Measurements from ENCODE around the gene SF3B6. TPM values are rescaled to one million over a fixed set of nuclear protein-coding genes. Genes with fewer than 3 reads are reported as not detected.

SF3B6 gene
- total and polyA plus RNA-seq, 2 of the 4 experiments (the other 2 are of a cell fraction), result 143 to 191 TPM

DNA sequence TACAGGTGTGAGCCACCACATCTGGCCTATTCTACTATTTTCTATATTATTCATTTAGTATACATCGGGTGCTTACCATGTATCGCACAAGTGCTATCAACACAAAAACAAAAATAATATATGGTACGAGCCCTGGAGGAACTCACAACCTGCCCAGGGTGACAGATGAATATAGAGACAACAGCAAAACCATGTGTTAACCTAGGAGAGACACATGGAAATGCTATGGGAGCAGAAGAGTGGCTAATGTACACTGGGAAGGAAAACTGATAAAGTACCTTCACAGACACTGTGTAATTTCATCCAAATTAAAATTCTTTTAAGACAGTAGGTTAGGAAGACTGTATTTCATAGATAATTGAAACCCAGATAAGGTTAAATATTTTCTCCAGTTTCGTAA, 3.9 kb downstream of the SF3B6 start:
- ChIA-PET POLR2A (ENCODE audit: unreplicated experiment) (no interaction called here), CTCF (interaction anchor here (0.6 to 1.0 kb wide), 2 partner anchors 12 to 24 kb away, joined by 4 to 7 read pairs; partner anchors contain the start of gene TP53I3)
- Histone ChIP-seq H4K5ac (ENCODE audit: low read depth, low read length) (no peak overlapping the region), H3K9me1 (ENCODE audit: insufficient read depth, low read length) (peaks cover 6% of the 10 kb centered on the region; the same call in 1 of the 2 replicates), H3K36me3 (ENCODE audit: control insufficient read depth, insufficient read depth, low read length) (peaks cover 20% of the 10 kb centered on the region), H3K14ac (replicated peaks; ENCODE audit: low read depth, low read length) (no peak overlapping the region), H3K9ac (ENCODE audit: low read depth, low read length) (no peak overlapping the region), H3K79me1 (ENCODE audit: low read depth in 1 of 2, low read length in 2 of 2) (peaks cover 30 to 42% of the 10 kb centered on the region in 2 experiments), H2AK9ac (replicated peaks; ENCODE audit: low read depth, low read length, poor library complexity) (no peak overlapping the region), H2BK15ac (ENCODE audit: low read depth, low read length) (no peak overlapping the region), H3K4me3 (ENCODE audit: insufficient read depth, low read depth, low read length) (no peak overlapping the region), H2BK5ac (ENCODE audit: low read depth, low read length, poor library complexity, severe bottlenecking) (no peak overlapping the region), H2BK120ac (ENCODE audit: low read depth, low read length) (no peak overlapping the region), H4K91ac (ENCODE audit: insufficient read depth, low read depth, low read length) (no peak overlapping the region), H3K4ac (ENCODE audit: low read depth, low read length) (no peak overlapping the region), H2BK20ac (ENCODE audit: low read depth, low read length) (no peak overlapping the region), H3K4me2 (ENCODE audit: low read depth, low read length) (no peak overlapping the region), H3K18ac (ENCODE audit: low read depth, low read length) (no peak overlapping the region), H3K9me3 (ENCODE audit: control insufficient read depth, insufficient read depth, low read length) (no peaks in the 10 kb centered on the region), H3K27ac (ENCODE audit: insufficient read depth, low read length) (no peak overlapping the region), H4K8ac (ENCODE audit: low read depth in 2 of 2, low read length in 2 of 2) (no peak overlapping the region), H3K56ac (ENCODE audit: extremely low read depth, insufficient read depth, low read length) (no peak overlapping the region), H2AFZ (replicated peaks; ENCODE audit: low read length, poor library complexity) (no peak overlapping the region), H4K20me1 (ENCODE audit: insufficient read depth, low read length) (no peaks in the 10 kb centered on the region; the same call in 1 of the 2 replicates), H3K23ac (ENCODE audit: low read depth, low read length) (no peak overlapping the region), H3K27me3 (ENCODE audit: control insufficient read depth, insufficient read depth, low read length) (no peaks in the 10 kb centered on the region), H3K4me1 (ENCODE audit: control insufficient read depth, insufficient read depth, low read length) (0 out of 2 replicates have a peak, but pooled peaks cover 2% of the 10 kb centered on the region), H2AK5ac (ENCODE audit: low read depth, low read length) (no peak overlapping the region)
- TF ChIP-seq MAZ (IDR thresholded peaks at IDR 0.05; ENCODE audit: borderline replicate concordance, low read depth, low read length) (no peak), SMC3 (IDR thresholded peaks at IDR 0.05; ENCODE audit: low read depth, low read length) (no peak), RAD21 (IDR thresholded peaks at IDR 0.05; ENCODE audit: low read length) (no peak), MXI1 (IDR thresholded peaks at IDR 0.05; ENCODE audit: borderline replicate concordance, low read depth, low read length) (no peak), NFE2L2 (IDR thresholded peaks at IDR 0.05; ENCODE audit: low read depth, low read length) (no peak), RCOR1 (IDR thresholded peaks at IDR 0.05; ENCODE audit: insufficient replicate concordance, low read length) (no peak)
- TF ChIP-seq, protein P1, sequence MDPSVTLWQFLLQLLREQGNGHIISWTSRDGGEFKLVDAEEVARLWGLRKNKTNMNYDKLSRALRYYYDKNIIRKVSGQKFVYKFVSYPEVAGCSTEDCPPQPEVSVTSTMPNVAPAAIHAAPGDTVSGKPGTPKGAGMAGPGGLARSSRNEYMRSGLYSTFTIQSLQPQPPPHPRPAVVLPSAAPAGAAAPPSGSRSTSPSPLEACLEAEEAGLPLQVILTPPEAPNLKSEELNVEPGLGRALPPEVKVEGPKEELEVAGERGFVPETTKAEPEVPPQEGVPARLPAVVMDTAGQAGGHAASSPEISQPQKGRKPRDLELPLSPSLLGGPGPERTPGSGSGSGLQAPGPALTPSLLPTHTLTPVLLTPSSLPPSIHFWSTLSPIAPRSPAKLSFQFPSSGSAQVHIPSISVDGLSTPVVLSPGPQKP (IDR thresholded peaks at IDR 0.05; ENCODE audit: borderline replicate concordance, low read depth, low read length), result no peak
- dilution Hi-C loops (cut with HindIII; ENCODE audit: low sequenced_read_pairs, unreplicated experiment) (no loop called here), intact Hi-C loops (cut with micrococcal nuclease) (no loop called here), in situ Hi-C loops (cut with MboI; ENCODE audit: low sequenced_read_pairs) (loop anchor here (10.0 kb wide), 1 partner anchor 247 kb away; no protein-coding TSS in a partner anchor)
- no peak for ATAC-seq (ENCODE audit: low read depth)
- BruUV-seq (replicated peaks), result no TSS peak
- no peak for DNase-seq
- no CpG with 5 or more reads among the region's 4 CpGs for WGBS, 2 experiments (ENCODE audit: extremely low coverage in 2 of 2, insufficient read length in 1 of 2)
